Measurements from ENCODE around the gene MAN2C1. TPM values are rescaled to one million over a fixed set of nuclear protein-coding genes. Genes with fewer than 3 reads are reported as not detected.
"Not testable (repeated sequence)": the region's sequence is repeated elsewhere in the genome, so short reads cannot be mapped to it uniquely, and the experiment has no call there.

The MAN2C1 gene
- total and polyA plus RNA-seq, 4 donors = 49.2 to 768 (median 227) TPM

- no peaks in the 10 kb centered on the region for H3K4me1 ChIP-seq (ENCODE audit: control insufficient read depth in 1 of 2, insufficient read depth in 2 of 2, low read length in 2 of 2)
- H3K27me3 ChIP-seq (ENCODE audit: control insufficient read depth in 1 of 2, insufficient read depth in 2 of 2, low read length in 1 of 2) = no peaks in the 10 kb centered on the region
- no peak overlapping the region for H3K27ac ChIP-seq (ENCODE audit: low read depth in 1 of 2, low read length in 2 of 2)
- H3K36me3 ChIP-seq (ENCODE audit: control insufficient read depth in 1 of 2, insufficient read depth in 2 of 2, low read length in 1 of 2) = no peaks in the 10 kb centered on the region
- no peak for DNase-seq
- H3K4me3 ChIP-seq (ENCODE audit: low read length in 2 of 2) = no peak overlapping the region
- no peaks in the 10 kb centered on the region for H3K9me3 ChIP-seq (ENCODE audit: control insufficient read depth, low read length)
- no peak for ATAC-seq (ENCODE audit: low FRiP score)
- whole genome bisulfite sequencing, 2 donors = 62 to 67% methylated on average over 7 of the region's 7 CpGs
- intact Hi-C loops (cut with DNase I) = no loop called here
Observed at GRCh38 chr15:75350601-75351361, 17.6 kb downstream of the MAN2C1 start.

- no peaks in the 10 kb centered on the region for H3K9me3 ChIP-seq (ENCODE audit: control insufficient read depth, low read length)
- H3K36me3 ChIP-seq (ENCODE audit: control insufficient read depth in 1 of 2, insufficient read depth in 2 of 2, low read length in 1 of 2) = no peaks in the 10 kb centered on the region
- intact Hi-C loops (cut with DNase I) = no loop called here
- H3K4me3 ChIP-seq (ENCODE audit: low read length in 2 of 2) = no peak overlapping the region
- no peaks in the 10 kb centered on the region for H3K4me1 ChIP-seq (ENCODE audit: control insufficient read depth in 1 of 2, insufficient read depth in 2 of 2, low read length in 2 of 2)
- DNase-seq (peak in 1 of 2 donors; percentile 67), ATAC-seq (ENCODE audit: low FRiP score) (no peak)
- H3K27ac ChIP-seq (ENCODE audit: low read depth in 1 of 2, low read length in 2 of 2) = no peak overlapping the region
- H3K27me3 ChIP-seq (ENCODE audit: control insufficient read depth in 1 of 2, insufficient read depth in 2 of 2, low read length in 1 of 2) = no peaks in the 10 kb centered on the region
- 84 to 90% methylated on average over 9 of the region's 9 CpGs for WGBS, 2 donors
Observed at GRCh38 chr15:75349851-75350588, 18.4 kb downstream of the MAN2C1 start.

GRCh38 chr15:75349351-75349669 lies 19.1 kb downstream of the MAN2C1 start:
- H3K9me3 ChIP-seq (ENCODE audit: control insufficient read depth, low read length) = not testable (repeated sequence)

GRCh38 chr15:75348562-75349350 lies 19.7 kb downstream of the MAN2C1 start:
- peak; percentile 38 for ATAC-seq (ENCODE audit: low FRiP score)
- peak overlapping the region; percentile 67 to 71 for H3K4me3 ChIP-seq (ENCODE audit: low read length in 2 of 2)
- H3K9me3 ChIP-seq (ENCODE audit: control insufficient read depth, low read length) = no peaks in the 10 kb centered on the region
- H3K27me3 ChIP-seq (ENCODE audit: control insufficient read depth in 1 of 2, insufficient read depth in 2 of 2, low read length in 1 of 2) = no peaks in the 10 kb centered on the region
- intact Hi-C loops (cut with DNase I) = no loop called here
- H3K4me1 ChIP-seq (ENCODE audit: control insufficient read depth in 1 of 2, insufficient read depth in 2 of 2, low read length in 2 of 2) = no peaks in the 10 kb centered on the region
- no peak for DNase-seq
- WGBS, 2 donors = 30 to 32% methylated on average over 46 of the region's 46 CpGs
- H3K36me3 ChIP-seq (ENCODE audit: control insufficient read depth in 1 of 2, insufficient read depth in 2 of 2, low read length in 1 of 2) = no peaks in the 10 kb centered on the region
- no peak overlapping the region for H3K27ac ChIP-seq (ENCODE audit: low read depth in 1 of 2, low read length in 2 of 2)

More at GRCh38 chr15:75349351-75349669, 19.1 kb downstream of the MAN2C1 start:
- H3K27ac ChIP-seq (ENCODE audit: low read depth in 1 of 2, low read length in 2 of 2); H3K27me3 ChIP-seq (ENCODE audit: control insufficient read depth in 1 of 2, insufficient read depth in 2 of 2, low read length in 1 of 2); ATAC-seq (ENCODE audit: low FRiP score); H3K4me1 ChIP-seq (ENCODE audit: control insufficient read depth in 1 of 2, insufficient read depth in 2 of 2, low read length in 2 of 2); H3K36me3 ChIP-seq (ENCODE audit: control insufficient read depth in 1 of 2, insufficient read depth in 2 of 2, low read length in 1 of 2); intact Hi-C loops (cut with DNase I); H3K4me3 ChIP-seq (ENCODE audit: low read length in 2 of 2): not testable (repeated sequence)
- DNase-seq = peak in 1 of 2 donors; percentile 38
- WGBS, 2 donors = 87 to 91% methylated on average over 8 of the region's 8 CpGs

- H3K4me1 ChIP-seq (ENCODE audit: control insufficient read depth in 1 of 2, insufficient read depth in 2 of 2, low read length in 2 of 2) = no peaks in the 10 kb centered on the region
- 1% methylated on average over 38 to 45 of the region's 45 CpGs for WGBS, 2 donors
- intact Hi-C loops (cut with DNase I) = no loop called here
- H3K9me3 ChIP-seq (ENCODE audit: control insufficient read depth, low read length) = no peaks in the 10 kb centered on the region
- H3K27me3 ChIP-seq (ENCODE audit: control insufficient read depth in 1 of 2, insufficient read depth in 2 of 2, low read length in 1 of 2) = no peaks in the 10 kb centered on the region
- no peak for DNase-seq
- H3K27ac ChIP-seq (ENCODE audit: low read depth in 1 of 2, low read length in 2 of 2) = no peak overlapping the region
- no peaks in the 10 kb centered on the region for H3K36me3 ChIP-seq (ENCODE audit: control insufficient read depth in 1 of 2, insufficient read depth in 2 of 2, low read length in 1 of 2)
- ATAC-seq (ENCODE audit: low FRiP score) = peak; percentile 65
- peak overlapping the region; percentile 67 to 71 for H3K4me3 ChIP-seq (ENCODE audit: low read length in 2 of 2)
Observed at GRCh38 chr15:75348034-75348561, 20.3 kb downstream of the MAN2C1 start.

GRCh38 chr15:75347222-75348033 lies 21.0 kb downstream of the MAN2C1 start:
- peak; percentile 80 to 89 for DNase-seq
- intact Hi-C loops (cut with DNase I) = no loop called here
- Histone ChIP-seq H3K27ac (ENCODE audit: low read depth in 1 of 2, low read length in 2 of 2) (peak overlapping the region in 1 of 2 donors; percentile 20), H3K4me3 (ENCODE audit: low read length in 2 of 2) (peak overlapping the region; percentile 67 to 71), H3K27me3 (ENCODE audit: control insufficient read depth in 1 of 2, insufficient read depth in 2 of 2, low read length in 1 of 2) (no peaks in the 10 kb centered on the region), H3K4me1 (ENCODE audit: control insufficient read depth in 1 of 2, insufficient read depth in 2 of 2, low read length in 2 of 2) (no peaks in the 10 kb centered on the region), H3K9me3 (ENCODE audit: control insufficient read depth, low read length) (no peaks in the 10 kb centered on the region), H3K36me3 (ENCODE audit: control insufficient read depth in 1 of 2, insufficient read depth in 2 of 2, low read length in 1 of 2) (no peaks in the 10 kb centered on the region)
- ATAC-seq (ENCODE audit: low FRiP score) = peak; percentile 78
- WGBS, 2 donors = 0% methylated on average over 63 to 65 of the region's 65 CpGs

GRCh38 chr15:75346796-75347221 lies 21.6 kb downstream of the MAN2C1 start, which contains the start of gene NEIL1:
Gene NEIL1 (plus strand): TSS chr15:75347039. CDS start chr15:75348906, 1,867 bp downstream.
- ATAC-seq (ENCODE audit: low FRiP score) (no peak), DNase-seq (no peak)
- H3K4me3 ChIP-seq (ENCODE audit: low read length in 2 of 2) = peak within 1 kb of the TSS; percentile 67 to 71
- no peaks in the 10 kb centered on the region for H3K9me3 ChIP-seq (ENCODE audit: control insufficient read depth, low read length)
- no peaks in the 10 kb centered on the region for H3K27me3 ChIP-seq (ENCODE audit: control insufficient read depth in 1 of 2, insufficient read depth in 2 of 2, low read length in 1 of 2)
- H3K4me1 ChIP-seq (ENCODE audit: control insufficient read depth in 1 of 2, insufficient read depth in 2 of 2, low read length in 2 of 2) = no peaks in the 10 kb centered on the region
- intact Hi-C loops (cut with DNase I) = no loop called here
- no peaks in the 10 kb centered on the region for H3K36me3 ChIP-seq (ENCODE audit: control insufficient read depth in 1 of 2, insufficient read depth in 2 of 2, low read length in 1 of 2)
- 39% methylated on average over 20 of the region's 20 CpGs for WGBS, 2 donors
- peak within 1 kb of the TSS in 1 of 2 donors; percentile 20 for H3K27ac ChIP-seq (ENCODE audit: low read depth in 1 of 2, low read length in 2 of 2)

- H3K4me1 ChIP-seq (ENCODE audit: control insufficient read depth in 1 of 2, insufficient read depth in 2 of 2, low read length in 2 of 2); H3K27me3 ChIP-seq (ENCODE audit: control insufficient read depth in 1 of 2, insufficient read depth in 2 of 2, low read length in 1 of 2); H3K9me3 ChIP-seq (ENCODE audit: control insufficient read depth, low read length); intact Hi-C loops (cut with DNase I); H3K4me3 ChIP-seq (ENCODE audit: low read length in 2 of 2); ATAC-seq (ENCODE audit: low FRiP score); H3K27ac ChIP-seq (ENCODE audit: low read depth in 1 of 2, low read length in 2 of 2); H3K36me3 ChIP-seq (ENCODE audit: control insufficient read depth in 1 of 2, insufficient read depth in 2 of 2, low read length in 1 of 2): not testable (repeated sequence)
- WGBS, 2 donors = 22 to 31% methylated on average over 8 of the region's 8 CpGs
- peak in 1 of 2 donors; percentile 48 for DNase-seq
Observed at GRCh38 chr15:75343953-75344352, 24.5 kb downstream of the MAN2C1 start.
